ENCODE measurements around the gene ZNF714.

DNA sequence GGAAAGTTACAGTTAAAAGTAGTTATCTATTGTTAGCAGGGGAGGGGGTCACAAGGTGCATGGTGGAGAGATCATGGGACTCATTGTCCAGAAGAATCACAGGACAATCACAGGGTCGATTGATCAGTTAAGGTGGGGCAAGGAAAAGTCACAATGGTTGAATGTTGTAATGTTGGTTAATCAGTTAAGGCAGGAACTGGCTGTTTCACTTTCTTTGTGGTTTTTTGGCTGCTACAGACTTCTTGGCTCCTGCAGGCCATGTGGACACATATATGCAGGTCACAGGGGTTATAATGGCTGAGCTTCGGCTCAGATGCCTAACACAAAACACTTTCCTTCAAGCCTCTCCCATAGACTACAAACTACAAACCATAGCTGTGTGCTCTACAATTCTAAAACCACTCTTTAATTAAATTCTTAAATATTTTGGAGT lies 52.9 kb downstream of the ZNF714 start:
- TF ChIP-seq CTCF (IDR thresholded peaks at IDR 0.05; ENCODE audit: low read depth, low read length) (no peak), EZH2phosphoT487 (IDR thresholded peaks at IDR 0.05; ENCODE audit: low read depth) (no peak)
